HEK293 (cell line): ENCODE results near the gene ATP5F1D.

ENCODE experiments used
- CTCF ChIA-PET: fragments of 350-600 bp; formaldehyde crosslinking; extraction: SDS; loops from one replicate; lab custom pipeline; 2021; ENCODE audit warnings: antibody characterized with exemption; lab: Yijun Ruan, JAX
- POLR2A ChIA-PET: fragments of 300-600 bp; formaldehyde crosslinking; extraction: SDS; loops from one replicate; lab custom pipeline; 2020; ENCODE audit warnings: antibody characterized with exemption, inconsistent platforms; lab: Yijun Ruan, JAX
- H3K27ac ChIP-seq: fragments of 200-500 bp; sonication (Bioruptor generic); 2 replicates; pipeline ENCODE4 v1.5.1; 2014; ENCODE audit warnings: low read depth, low read length, control low read depth, inconsistent platforms; ENCODE audit errors: extremely low read depth
- H3K36me3 ChIP-seq, 2 experiments: fragments of 200-500 bp in 1 of 2; sonication (Bioruptor generic) in 1 of 2; 1 replicate in 1 of 2; 2 replicates in 1 of 2; pipeline ENCODE4 v1.5.1; 2014 to 2017; ENCODE audit warnings: inconsistent platforms in 2 of 2, low read length in 2 of 2; ENCODE audit not compliant: control insufficient read depth in 2 of 2, insufficient read depth in 1 of 2
- H3K4me1 ChIP-seq: fragments of 200-500 bp; sonication (Bioruptor generic); 2 replicates; pipeline ENCODE4 v1.5.1; 2014; ENCODE audit warnings: mild to moderate bottlenecking, low read length, inconsistent platforms; ENCODE audit not compliant: control insufficient read depth, insufficient read depth
- H3K4me3 ChIP-seq: 2 replicates; pipeline ENCODE4 v1.5.1; 2011; ENCODE audit warnings: low read depth, mild to moderate bottlenecking, control low read depth, low read length, moderate library complexity
- H3K9me3 ChIP-seq: fragments of 200-500 bp; sonication (Bioruptor generic); 2 replicates; pipeline ENCODE4 v1.5.1; 2014; ENCODE audit warnings: low read depth, low read length, inconsistent platforms; ENCODE audit not compliant: control insufficient read depth, insufficient read depth
- FEZF1 ChIP-seq: fragments of 450-650 bp; formaldehyde crosslinking; IDR thresholded peaks from 2 replicates; pipeline ENCODE4 v1.5.1; 2016; ENCODE audit warnings: missing biosample characterization, missing genetic modification characterization
- GLIS2 ChIP-seq: fragments of 450-650 bp; formaldehyde crosslinking; IDR thresholded peaks from 2 replicates; pipeline ENCODE4 v1.5.1; 2016; ENCODE audit warnings: missing biosample characterization, missing genetic modification characterization
- KLF16 ChIP-seq: fragments of 450-650 bp; formaldehyde crosslinking; IDR thresholded peaks from 2 replicates; pipeline ENCODE4 v1.5.1; 2017; ENCODE audit warnings: missing biosample characterization, missing genetic modification characterization
- MZF1 ChIP-seq: fragments of 450-650 bp; formaldehyde crosslinking; IDR thresholded peaks from 2 replicates; pipeline ENCODE4 v1.5.1; 2017; ENCODE audit warnings: missing biosample characterization, missing genetic modification characterization, borderline replicate concordance
- PRDM1 ChIP-seq: fragments of 450-650 bp; formaldehyde crosslinking; IDR thresholded peaks from 2 replicates; pipeline ENCODE4; 2016; ENCODE audit warnings: missing biosample characterization, missing genetic modification characterization
- PRDM10 ChIP-seq: fragments of 450-650 bp; formaldehyde crosslinking; IDR thresholded peaks from 2 replicates; pipeline ENCODE4 v1.5.1; 2016; ENCODE audit warnings: missing biosample characterization, missing genetic modification characterization
- ZBTB10 ChIP-seq: fragments of 450-650 bp; formaldehyde crosslinking; IDR thresholded peaks from 2 replicates; pipeline ENCODE4 v1.5.1; 2016; ENCODE audit warnings: missing biosample characterization, missing genetic modification characterization
- ZBTB20 ChIP-seq: fragments of 450-650 bp; formaldehyde crosslinking; IDR thresholded peaks from 2 replicates; pipeline ENCODE4 v1.5.1; 2016; ENCODE audit warnings: missing biosample characterization, missing genetic modification characterization
- ZBTB6 ChIP-seq: fragments of 450-650 bp; formaldehyde crosslinking; IDR thresholded peaks from 2 replicates; pipeline ENCODE4 v1.5.1; 2017; ENCODE audit warnings: missing biosample characterization, missing genetic modification characterization
- ZBTB8A ChIP-seq: fragments of 450-650 bp; formaldehyde crosslinking; IDR thresholded peaks from 2 replicates; pipeline ENCODE4 v1.5.1; 2016; ENCODE audit warnings: missing biosample characterization, missing genetic modification characterization
- ZNF157 ChIP-seq: fragments of 450-650 bp; formaldehyde crosslinking; IDR thresholded peaks from 2 replicates; pipeline ENCODE4 v1.5.1; 2016; ENCODE audit warnings: missing biosample characterization, missing genetic modification characterization
- ZNF18 ChIP-seq: fragments of 450-650 bp; formaldehyde crosslinking; IDR thresholded peaks from 2 replicates; pipeline ENCODE4 v1.5.1; 2016; ENCODE audit warnings: missing biosample characterization, missing genetic modification characterization
- ZNF23 ChIP-seq: fragments of 450-650 bp; formaldehyde crosslinking; IDR thresholded peaks from 2 replicates; pipeline ENCODE4 v1.5.1; 2016; ENCODE audit warnings: missing biosample characterization, missing genetic modification characterization, borderline replicate concordance
- ZNF239 ChIP-seq: fragments of 450-650 bp; formaldehyde crosslinking; IDR thresholded peaks from 2 replicates; pipeline ENCODE4 v1.5.1; 2016; ENCODE audit warnings: missing biosample characterization, missing genetic modification characterization
- ZNF266 ChIP-seq: fragments of 450-650 bp; formaldehyde crosslinking; IDR thresholded peaks from 2 replicates; pipeline ENCODE4 v1.5.1; 2016; ENCODE audit warnings: missing biosample characterization, missing genetic modification characterization, low read depth
- ZNF341 ChIP-seq: fragments of 450-650 bp; formaldehyde crosslinking; IDR thresholded peaks from 2 replicates; pipeline ENCODE4; 2016; ENCODE audit warnings: low read depth, missing biosample characterization, missing genetic modification characterization
- ZNF391 ChIP-seq: fragments of 450-650 bp; formaldehyde crosslinking; IDR thresholded peaks from 2 replicates; pipeline ENCODE4 v1.5.1; 2016; ENCODE audit warnings: low read depth, missing biosample characterization, missing genetic modification characterization, borderline replicate concordance
- ZNF549 ChIP-seq: fragments of 450-650 bp; IDR thresholded peaks from 2 replicates; pipeline ENCODE4 v1.5.1; 2018; ENCODE audit warnings: missing biosample characterization, missing genetic modification characterization, mild to moderate bottlenecking, inconsistent platforms, moderate library complexity
- ZNF580 ChIP-seq: fragments of 450-650 bp; formaldehyde crosslinking; IDR thresholded peaks from 2 replicates; pipeline ENCODE4 v1.5.1; 2016; ENCODE audit warnings: missing biosample characterization, missing genetic modification characterization
- ZNF600 ChIP-seq: fragments of 450-650 bp; formaldehyde crosslinking; IDR thresholded peaks from 2 replicates; pipeline ENCODE4 v1.5.1; 2016; ENCODE audit warnings: missing biosample characterization, missing genetic modification characterization
- ZNF626 ChIP-seq: fragments of 450-650 bp; sonication (Bioruptor Pico); formaldehyde crosslinking; IDR thresholded peaks from 2 replicates; pipeline ENCODE4 v1.5.1; 2018; ENCODE audit warnings: missing biosample characterization, missing genetic modification characterization, inconsistent platforms
- ZNF664 ChIP-seq: fragments of 450-650 bp; formaldehyde crosslinking; IDR thresholded peaks from 2 replicates; pipeline ENCODE4 v1.5.1; 2016; ENCODE audit warnings: missing biosample characterization, missing genetic modification characterization
- ZNF701 ChIP-seq: fragments of 450-650 bp; formaldehyde crosslinking; IDR thresholded peaks from 2 replicates; pipeline ENCODE4 v1.5.1; 2016; ENCODE audit warnings: missing biosample characterization, missing genetic modification characterization
- ZNF837 ChIP-seq: fragments of 450-650 bp; formaldehyde crosslinking; IDR thresholded peaks from 2 replicates; pipeline ENCODE4 v1.5.1; 2016; ENCODE audit warnings: missing biosample characterization, missing genetic modification characterization

ATP5F1D gene

GRCh38 chr19:1222394-1222793, 19.2 kb upstream of the ATP5F1D start:
- H3K9me3 ChIP-seq = no peaks in the 10 kb centered on the region
- H3K27ac ChIP-seq = 0 out of 2 replicates have a peak overlapping the region, but pooled peaks have one; percentile 17
- H3K4me3 ChIP-seq = no peak overlapping the region
- H3K36me3 ChIP-seq = peaks cover 0 to 78% of the 10 kb centered on the region in 2 experiments; a peak in 2 of 3 replicates
- CTCF ChIA-PET = interaction anchor here (0.8 to 2.5 kb wide), 9 partner anchors 8 to 109 kb away, joined by 3 to 14 read pairs (median 5); no protein-coding TSS in a partner anchor
- H3K4me1 ChIP-seq = no peaks in the 10 kb centered on the region
- POLR2A ChIA-PET = interaction anchor here (0.6 to 1.5 kb wide), 2 partner anchors 109 to 234 kb away, joined by 3 to 7 read pairs; no protein-coding TSS in a partner anchor
- TF ChIP-seq GLIS2 (tag by site-specific recombination) (peak; percentile 36; the same call in 1 of the 2 replicates), PRDM10 (tag by site-specific recombination) (no peak), ZBTB6 (tag by site-specific recombination) (peak; percentile 56; the same call in 1 of the 2 replicates), ZNF549 (no peak)

- H3K27ac ChIP-seq = peak overlapping the region; percentile 17; the same call in 1 of the 2 replicates
- ChIA-PET CTCF (interaction anchor here (0.6 to 2.5 kb wide), 10 partner anchors 9 to 936 kb away, joined by 3 to 14 read pairs (median 5); no protein-coding TSS in a partner anchor), POLR2A (interaction anchor here (0.6 to 1.5 kb wide), 3 partner anchors 43 to 234 kb away, joined by 3 to 7 read pairs (median 3); no protein-coding TSS in a partner anchor)
- no peaks in the 10 kb centered on the region for H3K9me3 ChIP-seq
- peaks cover 0 to 84% of the 10 kb centered on the region in 2 experiments; a peak in 2 of 3 replicates for H3K36me3 ChIP-seq
- H3K4me3 ChIP-seq = no peak overlapping the region
- no peaks in the 10 kb centered on the region for H3K4me1 ChIP-seq
- TF ChIP-seq FEZF1 = no peak
- TF ChIP-seq ZNF600 = peak; percentile 95
- TF ChIP-seq ZBTB20 (tag by site-specific recombination) = peak; percentile 58; the same call in 1 of the 2 replicates
- no peak for TF ChIP-seq ZNF266 (tag by site-specific recombination)
- no peak for TF ChIP-seq ZNF837 (tag by site-specific recombination)
- no peak for TF ChIP-seq ZNF157 (tag by site-specific recombination)
- no peak for TF ChIP-seq ZNF18
- no peak for TF ChIP-seq ZNF580
- TF ChIP-seq ZNF626 (tag by site-specific recombination) = no peak
- TF ChIP-seq ZNF341 = no peak
- no peak for TF ChIP-seq PRDM1 (tag by site-specific recombination)
- TF ChIP-seq ZNF701 = no peak
- no peak for TF ChIP-seq ZNF23 (tag by site-specific recombination)
- TF ChIP-seq ZNF664 (tag by site-specific recombination) = no peak
- no peak for TF ChIP-seq KLF16
- 0 out of 2 replicates have a peak, but pooled peaks have one; percentile 66 for TF ChIP-seq ZBTB10 (tag by site-specific recombination)
- no peak for TF ChIP-seq MZF1 (tag by site-specific recombination)
- TF ChIP-seq ZNF239 (tag by site-specific recombination) = no peak
- 0 out of 2 replicates have a peak, but pooled peaks have one; percentile 25 for TF ChIP-seq ZBTB8A
- no peak for TF ChIP-seq ZNF391 (tag by site-specific recombination)
These were observed 18.3 kb upstream of the ATP5F1D start for GRCh38 chr19:1223018-1223855.
